GM21529 (cell line): ENCODE results near the gene SMIM45.

ENCODE experiments used
- ATAC-seq: cut with Tn5 transposase; IDR thresholded peaks from one replicate; pipeline ENCODE4 v1.9.1; 2021; ENCODE audit not compliant: unreplicated experiment

Gene SMIM45

DNA sequence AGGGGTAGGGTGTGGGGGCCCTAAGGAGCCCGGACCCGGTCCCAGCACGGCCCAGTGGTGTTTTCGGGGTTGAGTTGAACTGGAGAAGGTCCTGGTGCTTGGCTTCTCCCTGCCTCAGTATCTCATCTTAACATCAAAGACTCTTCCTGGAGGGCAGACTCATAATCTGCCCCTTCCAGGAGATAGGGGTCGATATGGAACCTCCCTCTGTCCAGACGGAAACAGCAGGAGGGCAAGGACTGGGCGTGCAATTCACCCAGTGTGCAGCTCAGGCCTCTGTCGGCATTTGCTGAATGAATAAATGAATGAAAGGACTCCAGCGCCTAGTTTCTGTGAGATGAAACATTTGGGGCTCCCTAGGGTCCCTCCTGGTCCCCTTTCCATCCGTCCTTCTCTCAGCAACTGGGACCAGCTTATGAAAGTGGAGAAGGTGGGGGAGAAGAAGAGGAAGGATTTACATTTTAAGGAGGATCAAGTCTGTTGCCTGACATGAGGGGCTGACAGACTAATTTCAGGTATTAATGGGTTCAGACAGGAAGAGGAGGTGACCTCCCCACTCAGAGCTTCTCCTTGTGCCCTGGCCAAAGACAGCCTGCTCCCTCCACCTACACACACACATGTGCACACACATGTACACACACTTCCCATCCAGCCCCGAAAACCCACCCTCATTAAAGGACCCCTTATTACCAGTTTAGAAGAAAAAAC lies 36.0 kb upstream of the SMIM45 start:
- no peak for ATAC-seq

DNA sequence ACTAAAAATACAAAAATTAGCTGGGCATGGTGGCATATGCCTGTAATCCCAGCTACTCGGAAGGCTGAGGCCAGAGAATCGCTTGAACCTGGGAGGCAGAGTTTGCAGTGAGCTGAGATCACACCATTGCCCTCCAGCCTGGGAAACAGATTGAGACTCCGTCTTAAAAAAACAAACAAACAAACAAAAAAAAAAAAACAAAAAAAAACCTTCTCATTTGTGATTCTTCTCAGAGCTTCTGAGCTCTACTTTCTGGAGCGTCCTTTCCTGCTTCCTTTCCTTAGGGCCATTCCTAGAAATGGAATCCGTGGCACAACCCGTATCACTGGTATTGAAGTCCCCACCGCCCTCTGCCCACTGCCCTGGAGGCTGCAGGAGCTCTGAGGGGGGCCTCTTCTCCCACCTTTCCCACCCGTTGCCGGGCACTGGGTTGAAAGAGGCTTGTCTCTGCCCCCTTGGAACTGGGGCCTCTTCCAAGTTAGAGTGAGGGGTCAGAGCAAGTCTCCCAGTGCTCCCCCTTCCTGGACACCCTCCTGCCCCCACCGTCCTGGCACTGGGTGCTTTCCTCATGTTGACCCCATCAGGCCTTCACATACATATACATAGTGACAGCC lies 35.1 kb upstream of the SMIM45 start:
- no peak for ATAC-seq

DNA sequence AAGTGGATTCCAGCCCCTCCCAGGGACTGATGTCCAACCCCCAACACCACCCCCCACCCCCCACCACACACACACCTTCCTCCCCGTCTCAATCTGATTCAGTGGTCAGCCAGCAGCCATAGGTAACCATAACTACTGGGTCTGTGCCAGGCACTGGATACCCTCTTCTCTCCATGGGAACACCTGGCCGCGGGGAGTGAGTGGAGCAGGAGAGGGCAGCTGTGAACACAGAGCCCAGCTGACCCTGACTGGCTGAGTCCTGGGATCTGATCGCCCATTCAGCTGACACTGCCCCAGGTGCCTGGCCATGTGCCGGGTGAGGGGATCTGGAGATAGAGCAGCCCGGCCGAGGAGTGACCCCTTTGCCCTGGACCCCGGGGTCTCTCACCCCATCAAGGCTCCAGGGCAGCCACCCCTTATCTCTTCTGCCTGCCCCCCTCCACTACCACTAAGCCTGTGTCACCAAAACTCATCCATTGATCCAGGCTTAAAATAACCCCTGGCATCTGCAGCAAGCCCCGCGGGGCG lies 34.5 kb upstream of the SMIM45 start:
- ATAC-seq: no peak

DNA sequence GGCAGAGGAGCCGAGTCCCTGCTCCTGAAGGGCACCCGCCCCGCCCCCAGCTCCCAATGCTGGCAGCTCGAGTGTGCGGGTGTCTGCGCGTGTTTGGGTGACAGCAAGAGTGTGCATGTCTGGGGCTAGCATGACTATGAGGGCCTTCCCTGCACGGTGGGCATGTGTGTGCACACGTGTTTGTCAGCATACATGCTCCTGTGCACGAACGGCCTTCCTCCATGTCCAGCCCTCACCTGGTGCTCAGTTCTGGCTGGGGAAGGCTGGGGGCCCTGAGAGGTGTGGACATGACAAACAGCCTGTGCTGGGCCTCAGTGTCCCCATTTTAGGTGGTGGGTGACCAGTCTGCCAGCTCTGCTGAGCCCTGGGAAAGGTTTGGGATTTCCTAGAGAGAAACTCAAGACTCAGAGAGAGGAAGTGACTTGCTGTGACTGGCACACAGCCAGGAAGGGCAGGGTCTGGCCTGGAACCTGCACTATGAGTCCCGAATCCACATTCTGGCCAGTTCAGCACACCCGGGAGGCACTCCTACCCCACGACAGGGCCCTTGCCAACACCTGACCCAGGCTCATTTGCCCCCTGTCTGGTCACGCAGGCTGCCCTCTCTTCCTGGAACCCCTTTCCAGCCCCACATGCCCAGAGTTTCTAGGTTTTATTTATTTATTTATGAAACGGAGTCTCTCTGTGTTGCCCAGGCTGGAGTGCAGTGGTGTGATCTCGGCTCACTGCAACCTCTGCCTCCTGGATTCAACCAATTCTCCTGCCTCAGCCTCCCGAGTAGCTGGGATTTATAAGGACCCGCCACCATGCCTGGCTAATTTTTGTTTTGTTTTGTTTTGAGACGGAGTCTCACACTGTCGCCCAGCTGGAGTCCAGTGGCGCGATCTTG lies 33.8 kb upstream of the SMIM45 start:
- no peak for ATAC-seq

DNA sequence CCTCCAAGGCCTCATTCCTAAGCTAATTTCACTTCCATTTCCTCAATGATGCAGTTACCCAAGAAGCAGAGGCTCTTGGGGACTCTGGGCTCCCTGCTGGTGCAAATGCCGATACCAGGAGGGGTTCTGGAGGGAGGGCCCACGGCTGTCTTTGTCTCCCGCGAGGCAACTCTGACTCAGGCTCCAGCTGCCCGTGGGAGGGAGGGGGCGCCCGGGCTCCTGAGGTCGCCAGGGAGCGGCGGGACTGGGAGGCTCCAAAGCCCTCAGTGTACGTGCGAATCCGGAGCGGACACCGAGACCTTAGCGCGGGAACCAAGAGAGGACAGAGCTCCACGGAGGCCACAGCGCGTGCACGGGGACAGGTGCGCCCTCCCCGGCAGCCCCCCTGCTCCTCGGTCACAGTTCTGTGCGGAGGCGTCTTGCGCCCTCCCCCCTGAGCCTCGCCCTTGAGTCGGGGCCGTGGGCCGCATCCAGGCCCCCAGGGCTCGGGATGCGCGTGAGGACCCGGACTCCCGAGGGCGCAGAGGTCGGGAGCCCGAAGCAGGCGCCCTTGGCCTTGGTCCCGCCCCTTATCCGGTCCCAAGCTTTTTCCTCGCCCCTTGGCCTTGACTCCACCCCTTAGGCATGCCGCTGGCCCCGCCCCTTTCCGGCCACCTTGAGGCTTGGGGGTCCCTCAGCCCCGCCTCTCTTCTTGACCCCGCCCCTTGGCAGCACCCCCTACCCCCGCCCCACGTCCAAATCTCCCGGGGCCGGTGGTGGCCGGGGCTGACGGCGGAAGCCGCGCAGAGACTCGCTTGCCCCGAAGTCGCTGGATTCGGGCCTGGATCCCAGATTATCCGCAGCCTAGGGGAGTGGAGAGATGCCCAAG lies 32.4 kb upstream of the SMIM45 start:
- peak; percentile 39 for ATAC-seq

DNA sequence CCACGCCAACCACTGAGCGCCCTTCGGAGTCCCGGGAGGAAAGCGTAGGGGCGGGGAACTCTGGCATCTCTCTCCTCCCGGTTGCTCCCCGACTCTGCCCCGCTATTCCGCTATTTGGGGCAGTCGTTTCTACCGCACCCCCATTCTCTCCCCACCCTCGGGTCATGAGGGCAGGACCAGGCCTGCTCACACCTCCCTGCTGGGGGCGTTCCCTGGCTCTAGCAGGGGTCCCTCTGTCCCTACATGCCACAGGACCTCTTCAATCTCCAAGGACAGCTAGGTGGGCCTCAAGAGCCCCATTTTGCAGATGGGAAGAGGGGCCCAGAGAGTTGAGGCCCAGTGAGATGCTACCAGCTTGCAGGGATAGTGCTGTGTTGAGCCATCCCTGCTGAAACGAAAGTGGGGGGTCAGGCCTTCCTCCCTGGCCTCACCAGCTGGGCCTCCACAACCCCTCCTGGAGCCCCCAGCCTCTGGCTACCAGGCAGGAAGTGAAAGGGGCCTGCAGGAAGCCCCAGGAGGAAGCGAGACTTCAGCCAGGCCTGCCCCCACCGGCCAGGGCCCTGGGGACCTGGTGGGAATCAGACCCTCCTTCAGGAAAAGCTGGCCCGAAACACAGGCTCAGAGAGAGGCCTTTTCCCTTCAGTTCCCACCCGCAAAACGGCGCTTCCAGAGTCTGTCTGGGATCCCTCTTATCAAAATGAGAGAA lies 31.5 kb upstream of the SMIM45 start:
- ATAC-seq: peak; percentile 23

DNA sequence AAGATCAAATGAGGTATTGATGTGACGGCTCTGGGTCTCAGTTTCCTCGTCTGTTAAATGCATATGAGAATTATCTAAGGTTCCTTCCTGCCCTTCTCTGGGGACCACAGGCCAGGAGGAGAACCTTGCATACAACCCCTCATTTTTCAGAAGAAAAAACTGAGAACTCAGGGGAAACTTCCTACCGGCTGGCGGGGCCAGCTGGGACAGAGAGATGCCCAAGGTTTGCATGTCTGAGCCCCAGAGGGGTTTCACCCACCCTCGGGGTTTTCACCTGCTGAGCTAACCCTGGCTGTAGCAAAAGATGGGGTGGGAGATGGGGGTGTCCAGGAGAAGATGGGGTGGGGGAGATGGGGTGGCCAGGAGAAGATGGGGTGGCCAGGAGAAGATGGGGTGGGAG lies 29.6 kb upstream of the SMIM45 start:
- no peak for ATAC-seq

DNA sequence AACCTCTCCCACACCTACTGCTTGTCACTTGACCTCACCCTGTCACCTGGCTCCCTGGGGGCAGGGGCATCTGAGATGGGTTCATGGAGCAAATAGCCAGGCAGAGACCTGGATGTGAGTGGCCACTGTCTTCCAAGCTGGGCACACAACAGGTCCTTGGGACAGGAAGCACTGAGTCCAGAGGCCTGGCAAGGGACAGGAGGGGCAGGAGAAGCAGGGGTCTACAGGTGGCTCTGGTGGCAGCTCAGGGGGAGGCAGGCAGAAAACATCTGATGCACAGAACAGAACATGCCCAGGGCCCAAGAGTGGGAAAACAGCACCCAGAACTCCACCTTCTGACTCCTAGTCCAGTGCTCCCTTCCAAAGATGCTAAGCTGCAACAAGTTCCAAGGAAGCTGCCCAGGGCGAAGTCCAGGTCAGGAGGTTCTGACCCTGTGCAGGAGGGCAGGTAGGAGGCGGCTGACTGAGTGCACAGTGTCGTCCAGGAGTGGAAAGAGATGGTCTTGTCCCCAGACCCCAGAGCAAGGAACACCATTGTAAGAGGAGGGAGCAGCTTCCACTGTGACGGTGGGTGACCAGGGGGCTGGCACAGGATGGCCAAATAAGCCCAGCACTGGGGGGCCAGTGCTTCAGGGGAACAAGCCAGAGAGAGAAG lies 28.9 kb upstream of the SMIM45 start:
- ATAC-seq: no peak

DNA sequence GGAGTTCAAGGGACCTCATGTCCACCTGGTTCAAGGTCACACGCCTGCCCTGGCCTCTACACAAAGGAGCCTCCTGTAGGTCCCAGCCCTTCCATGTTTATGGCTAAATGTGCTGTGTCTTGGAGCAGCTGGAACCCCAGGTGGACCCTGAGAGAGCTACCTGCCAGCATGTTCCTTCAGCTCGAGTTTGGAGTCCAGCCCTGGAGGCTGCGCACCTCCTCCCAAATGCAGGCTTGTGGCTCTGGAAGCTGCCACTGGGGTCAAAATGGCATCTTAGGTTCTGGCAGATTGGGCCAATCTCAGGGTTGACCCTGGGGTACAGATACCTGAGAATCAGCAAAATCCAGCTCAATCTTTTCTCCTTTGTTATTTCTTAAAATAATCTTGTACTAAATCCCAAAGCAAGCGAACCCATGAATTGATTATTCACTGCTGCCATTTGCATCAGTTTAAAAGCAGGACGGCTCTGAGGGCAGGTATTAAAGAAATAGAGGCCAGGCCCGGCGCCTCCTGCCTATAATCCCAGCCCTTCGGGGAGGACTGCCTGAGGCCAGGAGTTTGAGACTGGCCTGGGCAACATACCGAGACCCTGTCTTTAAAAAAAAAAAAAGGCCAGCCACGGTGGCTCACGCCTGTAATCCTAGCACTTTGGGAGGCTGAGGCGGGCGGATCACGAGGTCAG lies 28.2 kb upstream of the SMIM45 start:
- no peak for ATAC-seq

DNA sequence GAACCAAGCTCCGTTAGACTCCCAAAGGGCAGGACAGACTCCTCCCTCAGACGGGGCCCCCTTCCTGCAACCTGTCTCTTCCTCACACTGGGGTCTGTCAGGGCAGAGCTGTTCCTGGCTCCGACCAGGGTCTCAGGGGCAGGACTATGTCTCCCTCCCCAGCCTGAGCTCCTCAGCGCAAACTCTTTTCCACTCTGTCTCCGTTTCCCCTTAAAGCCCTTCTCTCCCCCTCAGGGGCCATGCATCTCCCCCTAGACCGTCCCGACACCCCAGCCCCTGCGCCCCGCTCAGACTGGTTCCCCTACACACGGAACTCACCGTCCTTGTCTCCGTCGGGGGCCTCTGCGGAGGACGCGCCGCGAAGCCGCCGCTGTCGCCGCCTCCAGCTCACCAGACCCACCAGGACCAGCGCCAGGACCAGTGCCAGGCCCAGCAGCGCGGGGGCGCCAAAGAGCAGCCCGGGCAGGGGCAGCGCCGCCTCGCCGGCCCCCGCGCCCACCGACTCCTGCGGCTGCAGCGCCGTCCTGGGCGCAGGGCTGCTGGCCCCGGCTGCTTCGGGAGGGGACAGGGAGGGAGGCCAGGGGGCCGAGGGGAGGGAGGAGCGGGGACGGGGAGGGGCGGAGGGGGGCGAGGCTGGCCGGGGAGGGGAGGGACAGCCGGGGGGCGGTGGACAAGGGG lies 26.0 kb upstream of the SMIM45 start:
- ATAC-seq: peak; percentile 36

DNA sequence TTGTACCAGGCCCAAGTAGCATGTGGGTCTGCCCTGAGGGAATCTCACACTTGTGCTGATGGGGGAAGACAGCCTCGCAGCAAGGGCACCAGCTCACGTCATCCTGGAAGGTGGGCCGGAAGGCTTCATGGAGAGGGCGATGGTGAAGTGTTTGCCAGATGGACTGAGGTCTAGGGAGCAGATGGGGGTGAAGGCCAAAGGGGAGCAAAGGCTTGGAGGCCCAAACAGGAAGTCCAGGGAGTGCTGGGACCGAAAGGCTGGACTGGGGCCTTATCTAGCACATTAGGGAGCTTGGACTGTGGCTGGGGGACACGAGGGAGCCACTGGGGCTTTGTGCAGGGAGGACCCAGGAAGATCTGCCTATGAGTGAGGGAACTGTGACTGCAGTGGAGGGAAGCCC lies 24.1 kb upstream of the SMIM45 start:
- ATAC-seq: no peak

DNA sequence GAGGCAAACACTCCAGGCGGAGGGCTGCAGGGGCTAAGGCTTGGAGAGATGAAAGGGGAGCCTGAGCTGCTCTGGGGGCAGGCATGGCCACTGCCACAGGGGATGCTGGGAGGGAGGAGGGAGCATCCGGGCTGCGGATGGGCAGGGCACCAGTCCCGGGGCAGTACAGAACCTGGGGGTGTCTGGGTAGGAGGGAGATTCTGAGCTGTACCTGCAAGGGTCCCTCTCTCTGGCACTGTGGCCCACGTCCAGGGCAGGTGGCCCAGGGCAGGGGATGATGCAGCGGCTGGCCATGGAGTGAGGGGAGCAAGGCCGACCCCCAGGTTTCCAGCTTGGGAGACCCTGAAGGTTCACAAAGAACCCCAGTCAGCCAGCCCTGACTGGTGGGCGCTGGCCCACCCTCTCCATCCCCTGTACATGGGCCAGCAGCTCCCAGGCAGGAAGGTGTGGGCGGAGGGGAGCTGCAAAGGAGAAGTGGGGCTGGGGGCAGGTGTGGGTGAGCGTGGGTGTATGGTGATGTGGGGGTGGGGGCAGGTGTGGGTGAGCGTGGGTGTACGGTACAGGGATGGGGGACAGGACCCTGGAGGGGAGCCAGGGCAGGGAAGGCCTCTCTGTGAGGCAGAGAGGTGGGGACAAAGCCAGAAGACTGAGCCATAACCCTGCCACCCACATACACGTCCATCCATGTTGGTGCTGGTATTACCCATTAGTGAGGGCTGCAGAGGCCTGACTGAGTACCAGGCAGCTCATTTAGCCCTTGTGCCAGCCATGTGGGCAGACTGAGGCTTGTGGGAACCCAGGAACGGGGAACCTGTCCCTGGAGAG lies 23.1 kb upstream of the SMIM45 start:
- no peak for ATAC-seq

DNA sequence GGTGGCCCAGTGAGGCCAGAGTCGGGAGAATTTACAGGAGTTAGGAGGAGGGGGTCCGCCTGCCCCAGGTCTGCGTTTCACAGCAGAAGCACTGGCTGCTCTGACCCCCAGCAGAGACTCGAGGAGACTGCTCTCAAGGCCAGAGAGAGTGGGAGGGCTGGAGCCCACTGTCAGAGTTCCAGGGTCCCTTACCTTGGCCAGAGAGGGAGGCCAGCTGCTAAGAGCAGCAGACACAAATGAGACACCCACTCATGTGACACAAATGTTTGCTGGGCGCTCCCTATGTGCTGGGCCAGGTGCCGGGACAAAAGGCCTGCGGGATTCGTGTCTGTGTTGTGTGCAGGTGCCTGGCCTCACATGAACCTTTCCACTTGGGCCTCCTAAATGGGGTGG lies 22.5 kb upstream of the SMIM45 start:
- no peak for ATAC-seq

DNA sequence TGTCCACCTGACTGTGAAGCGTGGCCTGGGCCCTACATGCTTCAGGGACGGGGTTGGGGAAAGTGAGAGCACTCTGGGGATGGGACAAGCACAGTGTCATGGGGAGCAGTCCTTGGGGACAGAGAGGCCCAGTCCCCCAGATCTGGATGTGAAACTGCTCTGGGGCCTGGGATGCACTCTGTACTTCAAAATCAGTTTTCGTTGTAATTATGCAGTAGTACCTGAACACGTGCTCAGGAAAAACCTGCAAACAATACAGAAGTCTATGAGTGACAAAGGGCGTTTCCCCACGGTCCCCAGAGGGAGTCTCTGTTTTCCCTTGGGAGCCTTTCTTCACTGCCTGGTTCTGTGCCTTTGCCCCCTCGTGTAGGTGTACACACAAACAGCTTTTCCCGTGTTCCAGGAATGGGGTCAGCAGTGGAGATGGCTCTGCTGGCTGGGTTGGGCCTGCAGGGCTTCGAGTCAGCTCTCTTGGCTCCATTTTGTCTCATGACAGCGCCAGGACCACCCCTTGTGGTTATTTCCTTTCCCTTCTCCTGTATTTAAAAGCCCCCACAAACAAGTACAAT lies 20.2 kb upstream of the SMIM45 start:
- ATAC-seq: no peak

DNA sequence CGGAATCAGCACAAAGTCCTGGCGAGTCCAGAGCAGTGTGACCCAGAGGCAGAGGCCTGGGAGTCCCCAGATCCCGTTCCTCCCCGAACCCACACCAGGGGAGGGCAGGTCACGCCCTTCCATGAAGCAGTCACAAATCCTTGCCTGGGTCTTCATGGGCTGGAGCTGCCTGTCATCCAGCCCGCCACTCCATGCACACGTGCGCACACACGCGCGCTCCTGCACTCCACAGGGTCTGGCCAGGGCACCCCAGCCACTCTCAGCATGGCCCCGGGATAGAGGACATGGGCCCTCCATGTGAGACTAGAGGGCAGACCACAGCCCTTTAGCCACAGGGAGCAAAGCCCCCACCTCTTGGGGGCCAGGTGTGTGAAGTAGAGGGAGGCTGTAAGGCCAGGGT lies 19.6 kb upstream of the SMIM45 start:
- ATAC-seq: no peak

DNA sequence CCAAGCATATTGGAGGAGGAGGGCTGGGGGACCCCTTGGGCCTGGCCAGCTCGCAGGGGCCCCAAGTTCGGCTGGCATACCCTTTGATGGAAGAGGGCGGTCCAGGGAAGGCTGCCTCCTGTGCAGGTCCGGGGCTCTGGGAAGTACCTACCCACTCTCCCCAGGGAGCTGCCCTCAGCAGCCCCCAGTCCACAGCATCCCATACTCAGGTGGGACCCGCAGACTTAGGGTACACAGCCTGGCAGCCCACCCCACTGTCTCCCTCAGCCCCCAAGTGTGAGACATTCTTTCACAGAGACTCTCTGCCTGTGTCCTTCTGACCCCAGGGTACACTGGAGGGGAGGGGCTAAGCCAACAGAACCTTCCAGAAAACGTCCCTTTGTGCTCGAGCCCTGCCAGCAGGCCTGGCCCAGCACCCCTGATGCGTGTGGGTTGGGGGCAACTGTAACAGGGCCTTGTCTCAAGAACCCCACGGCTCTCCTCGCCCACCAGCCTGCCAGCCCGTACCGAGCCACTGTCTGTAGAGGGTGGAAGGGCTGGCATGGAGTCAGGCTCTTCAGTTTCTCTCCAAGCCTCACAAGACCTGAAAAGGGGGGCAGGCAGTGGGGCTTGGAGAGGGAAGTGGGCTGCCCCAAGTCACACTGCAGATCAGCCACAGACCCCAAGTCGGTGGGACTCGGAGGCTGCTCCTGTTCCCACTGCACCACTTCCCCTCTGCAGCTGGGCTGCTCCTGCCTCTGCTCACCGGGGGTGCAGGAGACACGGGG lies 18.4 kb upstream of the SMIM45 start:
- no peak for ATAC-seq
